GM20000 (cell line): ENCODE results near the gene NUB1.

ENCODE experiments used
- DNase-seq: peaks from one replicate; pipeline ENCODE4 v3.0.0; 2012; ENCODE audit warnings: low spot score
- TF ChIP-seq, protein P1 (sequence below): IDR thresholded peaks from 2 replicates; pipeline ENCODE4 v1.5.1; 2012; ENCODE audit warnings: mild to moderate bottlenecking, control low read depth; ENCODE audit errors: extremely low read depth, missing control alignments

The NUB1 gene

GRCh38 chr7:151385626-151386300 lies 44.2 kb downstream of the NUB1 start:
- TF ChIP-seq, protein P1, sequence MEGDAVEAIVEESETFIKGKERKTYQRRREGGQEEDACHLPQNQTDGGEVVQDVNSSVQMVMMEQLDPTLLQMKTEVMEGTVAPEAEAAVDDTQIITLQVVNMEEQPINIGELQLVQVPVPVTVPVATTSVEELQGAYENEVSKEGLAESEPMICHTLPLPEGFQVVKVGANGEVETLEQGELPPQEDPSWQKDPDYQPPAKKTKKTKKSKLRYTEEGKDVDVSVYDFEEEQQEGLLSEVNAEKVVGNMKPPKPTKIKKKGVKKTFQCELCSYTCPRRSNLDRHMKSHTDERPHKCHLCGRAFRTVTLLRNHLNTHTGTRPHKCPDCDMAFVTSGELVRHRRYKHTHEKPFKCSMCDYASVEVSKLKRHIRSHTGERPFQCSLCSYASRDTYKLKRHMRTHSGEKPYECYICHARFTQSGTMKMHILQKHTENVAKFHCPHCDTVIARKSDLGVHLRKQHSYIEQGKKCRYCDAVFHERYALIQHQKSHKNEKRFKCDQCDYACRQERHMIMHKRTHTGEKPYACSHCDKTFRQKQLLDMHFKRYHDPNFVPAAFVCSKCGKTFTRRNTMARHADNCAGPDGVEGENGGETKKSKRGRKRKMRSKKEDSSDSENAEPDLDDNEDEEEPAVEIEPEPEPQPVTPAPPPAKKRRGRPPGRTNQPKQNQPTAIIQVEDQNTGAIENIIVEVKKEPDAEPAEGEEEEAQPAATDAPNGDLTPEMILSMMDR: no peak
- DNase-seq: no peak

- TF ChIP-seq, protein P1: no peak
- no peak for DNase-seq
Observed at GRCh38 chr7:151386301-151387160, 44.9 kb downstream of the NUB1 start.

- DNase-seq: no peak
- TF ChIP-seq, protein P1: no peak
Observed at GRCh38 chr7:151387161-151388006, 45.8 kb downstream of the NUB1 start.

GRCh38 chr7:151388007-151388297 lies 46.3 kb downstream of the NUB1 start:
- no peak for DNase-seq
- TF ChIP-seq, protein P1: no peak

- DNase-seq: no peak
- TF ChIP-seq, protein P1: no peak
Observed at GRCh38 chr7:151388430-151388829, 46.8 kb downstream of the NUB1 start.

- TF ChIP-seq, protein P1: no peak
- no peak for DNase-seq
Observed at GRCh38 chr7:151389096-151389767, 47.6 kb downstream of the NUB1 start.
